Panc1 (cell line): ENCODE results near the gene IL32. TPM values are rescaled to one million over a fixed set of nuclear protein-coding genes. Genes with fewer than 3 reads are reported as not detected.

Experiments used
- ATAC-seq: fragments of 200-7000 bp; cut with Tn5 transposase; 2 replicates; pipeline ENCODE4 v1.9.1; 2020; ENCODE audit warnings: mild to moderate bottlenecking, moderate library complexity
- BruUV-seq: library from RNA; stranded (reverse); fragments of 400-500 nt; replicated peaks from 2 replicates; lab custom pipeline; 2021; lab: Mats Ljungman, UMichigan
- CTCF ChIA-PET: fragments of 300-600 bp; sonication (Branson Sonifier 250); formaldehyde crosslinking; loops from one replicate; lab custom pipeline; 2022; ENCODE audit warnings: antibody characterized with exemption; lab: Charles Lee
- POLR2A ChIA-PET: fragments of 300-600 bp; sonication (Branson Sonifier 250); formaldehyde crosslinking; loops from one replicate; lab custom pipeline; 2022; ENCODE audit warnings: antibody characterized with exemption; lab: Charles Lee
- DNase-seq: peaks from one replicate; pipeline ENCODE4 v3.0.0-alpha.2; 2010; ENCODE audit warnings: low read depth, low spot score
- H3K27ac ChIP-seq: 2 replicates; pipeline ENCODE4 v1.5.1; 2011; ENCODE audit warnings: mild to moderate bottlenecking, low read length, inconsistent platforms
- H3K27me3 ChIP-seq: fragments of 200-500 bp; sonication (Bioruptor generic); 2 replicates; pipeline ENCODE4 v1.6.0; 2014; ENCODE audit warnings: low read length, inconsistent platforms; ENCODE audit not compliant: control insufficient read depth, insufficient read depth
- H3K36me3 ChIP-seq: fragments of 200-500 bp; sonication (Bioruptor generic); 2 replicates; pipeline ENCODE4 v1.5.1; 2014; ENCODE audit warnings: inconsistent platforms, mild to moderate bottlenecking, low read length, moderate library complexity; ENCODE audit not compliant: control insufficient read depth, insufficient read depth
- H3K4me1 ChIP-seq: 2 replicates; pipeline ENCODE4 v1.5.1; 2011; ENCODE audit warnings: inconsistent platforms, mild to moderate bottlenecking, low read length, moderate library complexity; ENCODE audit not compliant: control insufficient read depth, insufficient read depth
- H3K4me3 ChIP-seq, 2 experiments: 2 replicates each; pipeline ENCODE4 v1.5.1; 2011 to 2012; ENCODE audit warnings: low read depth in 2 of 2, low read length in 2 of 2, mild to moderate bottlenecking in 2 of 2, inconsistent platforms in 1 of 2, moderate library complexity in 1 of 2
- H3K9me3 ChIP-seq: fragments of 200-500 bp; sonication (Bioruptor generic); 2 replicates; pipeline ENCODE4 v1.5.1; 2014; ENCODE audit warnings: low read depth, mild to moderate bottlenecking, inconsistent platforms, low read length, moderate library complexity; ENCODE audit not compliant: control insufficient read depth, insufficient read depth
- CTCF ChIP-seq: fragments of 450-650 bp; IDR thresholded peaks from 2 replicates; pipeline ENCODE4 v1.5.1; 2017; ENCODE audit warnings: mild to moderate bottlenecking
- POLR2AphosphoS5 ChIP-seq: IDR thresholded peaks from 2 replicates; pipeline ENCODE4 v1.6.1; 2012; ENCODE audit warnings: mild to moderate bottlenecking, low read depth, low read length, moderate library complexity
- SIN3A ChIP-seq: IDR thresholded peaks from 2 replicates; pipeline ENCODE4 v1.6.1; 2012; ENCODE audit warnings: low read depth, mild to moderate bottlenecking, low read length, moderate library complexity, borderline replicate concordance; ENCODE audit not compliant: insufficient read depth
- TCF7L2 ChIP-seq: IDR thresholded peaks from 2 replicates; pipeline ENCODE4 v1.6.1; 2011; ENCODE audit warnings: mild to moderate bottlenecking, low read depth, low read length, inconsistent platforms
- in situ Hi-C: cut with HindIII; loops from 2 replicates; pipeline ENCODE4 v1.10.0; 2016; ENCODE audit warnings: low sequenced_read_pairs, low pct_unique_long_range_greater_than_20kb
- intact Hi-C: fragments of 100-400 bp; cut with micrococcal nuclease; formaldehyde crosslinking; loops from one replicate; pipeline ENCODE4 v1.10.0; 2022; ENCODE audit not compliant: unreplicated experiment
- total RNA-seq: library from RNA; stranded (reverse); gene quantifications from one replicate; pipeline ENCODE4 v1.2.1, GENCODE V29; 2021; ENCODE audit not compliant: unreplicated experiment
- TF ChIP-seq, protein P1 (sequence below), 2 experiments: IDR thresholded peaks; 2 replicates each; pipeline ENCODE4 v1.6.1; 2011 to 2012; ENCODE audit warnings: low read depth in 2 of 2, control low read depth in 1 of 2, low read length in 1 of 2, mild to moderate bottlenecking in 1 of 2, moderate library complexity in 1 of 2; ENCODE audit not compliant: insufficient read depth in 1 of 2

IL32 gene
- total RNA-seq, 1 experiment from 2014 or later = 17.1 TPM

GRCh38 chr16:3062553-3062952 lies 2.9 kb upstream of the IL32 start:
- no TSS peak for BruUV-seq
- POLR2A ChIA-PET = no interaction called here

GRCh38 chr16:3063625-3064386 lies 1.6 kb upstream of the IL32 start:
- Histone ChIP-seq H3K27ac (no peak overlapping the region), H3K4me1 (peaks cover 10% of the 10 kb centered on the region), H3K4me3 (no peak overlapping the region), H3K27me3 (no peaks in the 10 kb centered on the region), H3K36me3 (no peaks in the 10 kb centered on the region), H3K9me3 (no peaks in the 10 kb centered on the region)
- CTCF ChIA-PET = no interaction called here
- TF ChIP-seq POLR2AphosphoS5 = no peak
- no peak for TF ChIP-seq CTCF
- TF ChIP-seq TCF7L2 = no peak
- TF ChIP-seq SIN3A = no peak
- TF ChIP-seq, protein P1, sequence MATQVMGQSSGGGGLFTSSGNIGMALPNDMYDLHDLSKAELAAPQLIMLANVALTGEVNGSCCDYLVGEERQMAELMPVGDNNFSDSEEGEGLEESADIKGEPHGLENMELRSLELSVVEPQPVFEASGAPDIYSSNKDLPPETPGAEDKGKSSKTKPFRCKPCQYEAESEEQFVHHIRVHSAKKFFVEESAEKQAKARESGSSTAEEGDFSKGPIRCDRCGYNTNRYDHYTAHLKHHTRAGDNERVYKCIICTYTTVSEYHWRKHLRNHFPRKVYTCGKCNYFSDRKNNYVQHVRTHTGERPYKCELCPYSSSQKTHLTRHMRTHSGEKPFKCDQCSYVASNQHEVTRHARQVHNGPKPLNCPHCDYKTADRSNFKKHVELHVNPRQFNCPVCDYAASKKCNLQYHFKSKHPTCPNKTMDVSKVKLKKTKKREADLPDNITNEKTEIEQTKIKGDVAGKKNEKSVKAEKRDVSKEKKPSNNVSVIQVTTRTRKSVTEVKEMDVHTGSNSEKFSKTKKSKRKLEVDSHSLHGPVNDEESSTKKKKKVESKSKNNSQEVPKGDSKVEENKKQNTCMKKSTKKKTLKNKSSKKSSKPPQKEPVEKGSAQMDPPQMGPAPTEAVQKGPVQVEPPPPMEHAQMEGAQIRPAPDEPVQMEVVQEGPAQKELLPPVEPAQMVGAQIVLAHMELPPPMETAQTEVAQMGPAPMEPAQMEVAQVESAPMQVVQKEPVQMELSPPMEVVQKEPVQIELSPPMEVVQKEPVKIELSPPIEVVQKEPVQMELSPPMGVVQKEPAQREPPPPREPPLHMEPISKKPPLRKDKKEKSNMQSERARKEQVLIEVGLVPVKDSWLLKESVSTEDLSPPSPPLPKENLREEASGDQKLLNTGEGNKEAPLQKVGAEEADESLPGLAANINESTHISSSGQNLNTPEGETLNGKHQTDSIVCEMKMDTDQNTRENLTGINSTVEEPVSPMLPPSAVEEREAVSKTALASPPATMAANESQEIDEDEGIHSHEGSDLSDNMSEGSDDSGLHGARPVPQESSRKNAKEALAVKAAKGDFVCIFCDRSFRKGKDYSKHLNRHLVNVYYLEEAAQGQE (IDR thresholded peaks at IDR 0.05; ENCODE audit: insufficient read depth in 1 of 2, low read depth in 2 of 2, low read length in 1 of 2) = no peak
- DNase-seq = no peak
- ATAC-seq = no peak
- in situ Hi-C loops (no loop called here), intact Hi-C loops (no loop called here)
- POLR2A ChIA-PET = no interaction called here
- BruUV-seq = no TSS peak

More at GRCh38 chr16:3062553-3062952, 2.9 kb upstream of the IL32 start:
- Histone ChIP-seq H3K36me3 (no peaks in the 10 kb centered on the region), H3K27ac (no peak overlapping the region), H3K27me3 (no peaks in the 10 kb centered on the region), H3K4me1 (peaks cover 10% of the 10 kb centered on the region), H3K9me3 (no peaks in the 10 kb centered on the region), H3K4me3 (no peak overlapping the region)
- CTCF ChIA-PET = no interaction called here
- ATAC-seq (no peak), DNase-seq (no peak)
- in situ Hi-C loops (no loop called here), intact Hi-C loops (no loop called here)
- TF ChIP-seq SIN3A (no peak), TCF7L2 (no peak), CTCF (no peak), POLR2AphosphoS5 (no peak)
- TF ChIP-seq, protein P1 (IDR thresholded peaks at IDR 0.05; ENCODE audit: insufficient read depth in 1 of 2, low read depth in 2 of 2, low read length in 1 of 2) = no peak
